CD4-positive, alpha-beta T cell treated with Interleukin-2 at 100 ng/mL for 4 hours (primary cell): ENCODE results near the gene GNA12.
"Not testable (repeated sequence)": the region's sequence is repeated elsewhere in the genome, so short reads cannot be mapped to it uniquely, and the experiment has no call there.

ENCODE experiments used
- DNase-seq: peaks from one replicate; pipeline ENCODE4 v3.0.0-alpha.2; 2020; ENCODE audit warnings: low spot score

Gene GNA12

DNA sequence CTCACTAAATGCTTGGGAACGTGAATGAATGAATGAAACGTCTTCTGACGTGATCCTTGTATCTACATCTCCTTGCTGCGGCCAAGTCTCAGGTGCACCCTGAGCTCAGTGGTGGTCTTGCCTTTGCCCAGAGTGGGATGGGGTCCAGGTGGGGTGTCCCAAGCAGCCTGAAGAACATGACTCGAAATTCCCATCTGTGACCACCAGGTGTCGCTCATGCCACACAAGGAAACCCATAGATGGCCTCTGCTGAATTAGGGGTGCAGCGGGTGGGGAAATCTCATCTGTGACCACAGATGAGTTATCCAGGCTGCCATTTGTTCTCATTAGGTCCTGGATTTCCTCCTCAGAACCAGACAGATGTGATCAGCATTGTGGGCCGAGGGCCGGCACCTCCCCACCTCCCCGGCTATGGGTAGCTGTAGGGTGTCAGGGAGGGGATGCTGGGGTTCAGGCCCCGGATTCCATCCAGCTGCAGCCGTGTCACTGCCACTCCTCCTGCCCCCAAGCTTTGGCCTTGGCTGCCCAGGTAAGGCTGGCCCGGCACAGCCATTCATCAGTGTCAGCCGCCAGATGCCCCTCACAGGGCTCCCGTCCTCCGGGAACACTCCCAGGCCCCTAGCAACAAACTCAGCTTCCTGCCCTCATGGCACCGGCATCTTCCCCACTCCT is 21.0 kb upstream of the GNA12 start:
- peak; percentile 75 for DNase-seq

DNA sequence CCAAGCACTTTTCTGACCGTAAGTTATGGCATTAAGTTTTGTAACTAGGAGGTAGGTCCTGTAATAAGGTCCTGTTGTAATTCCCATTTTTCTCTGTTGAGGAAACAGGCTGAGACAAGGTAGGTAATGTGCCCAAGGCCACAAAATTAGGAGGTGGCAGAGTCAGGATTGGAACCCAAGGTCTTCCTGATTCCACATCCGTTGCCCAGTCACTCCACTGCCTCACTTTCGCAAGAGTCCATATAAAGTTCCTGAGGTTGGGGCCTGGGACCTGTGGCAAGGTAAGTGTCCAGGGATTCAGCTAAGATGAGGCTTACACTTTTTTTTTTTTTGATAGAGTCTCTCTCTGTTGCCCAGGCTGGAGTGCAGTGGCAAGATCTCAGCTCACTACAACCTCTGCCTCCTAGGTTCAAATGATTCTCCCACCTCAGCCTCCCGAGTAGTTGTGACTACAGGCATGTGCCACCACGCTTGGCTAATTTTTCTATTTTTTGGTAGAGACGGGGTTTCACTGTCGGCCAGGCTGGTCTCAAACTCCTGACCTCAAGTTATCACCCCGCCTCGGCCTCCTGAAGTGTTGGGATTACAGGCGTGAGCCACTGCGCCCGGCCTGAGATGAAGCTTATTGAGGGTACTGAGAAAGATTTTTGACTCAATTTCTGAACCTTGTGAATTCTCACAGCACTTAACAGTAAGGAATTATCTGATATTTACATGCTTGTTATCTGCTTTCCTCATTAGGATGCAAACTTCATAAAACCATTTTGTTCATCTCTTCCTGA is 20.3 kb upstream of the GNA12 start:
- DNase-seq, result no peak

DNA sequence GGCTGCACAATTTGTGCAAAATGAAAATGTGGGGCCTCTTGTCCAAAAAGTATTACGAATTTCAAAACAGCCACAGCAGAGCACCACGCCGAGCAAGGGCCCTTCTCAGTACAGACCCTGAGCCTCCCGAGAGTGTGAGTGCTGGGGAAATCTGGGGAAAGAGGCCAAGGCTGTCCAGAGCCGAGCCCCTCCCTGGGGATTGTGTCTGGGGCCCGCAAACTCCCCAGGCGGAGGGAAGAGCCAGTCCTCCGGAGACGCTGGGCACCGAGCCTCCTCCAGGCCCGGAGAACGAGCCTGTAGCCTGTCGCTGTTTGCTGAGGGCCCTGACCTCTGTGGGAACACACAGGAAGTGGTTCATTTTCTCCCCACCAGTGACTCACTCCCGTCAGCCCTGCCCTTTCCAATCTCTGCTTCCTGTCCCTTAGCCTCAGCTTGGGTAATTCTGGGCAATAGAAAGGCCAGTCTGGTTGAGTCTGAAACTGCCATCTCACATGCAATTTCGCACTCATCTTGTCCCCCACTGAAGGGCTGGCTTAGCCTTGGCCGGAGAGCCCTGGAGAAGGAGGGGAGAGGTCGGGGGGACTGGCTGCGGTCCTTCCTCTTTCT is 19.5 kb upstream of the GNA12 start:
- peak; percentile 80 for DNase-seq

DNA sequence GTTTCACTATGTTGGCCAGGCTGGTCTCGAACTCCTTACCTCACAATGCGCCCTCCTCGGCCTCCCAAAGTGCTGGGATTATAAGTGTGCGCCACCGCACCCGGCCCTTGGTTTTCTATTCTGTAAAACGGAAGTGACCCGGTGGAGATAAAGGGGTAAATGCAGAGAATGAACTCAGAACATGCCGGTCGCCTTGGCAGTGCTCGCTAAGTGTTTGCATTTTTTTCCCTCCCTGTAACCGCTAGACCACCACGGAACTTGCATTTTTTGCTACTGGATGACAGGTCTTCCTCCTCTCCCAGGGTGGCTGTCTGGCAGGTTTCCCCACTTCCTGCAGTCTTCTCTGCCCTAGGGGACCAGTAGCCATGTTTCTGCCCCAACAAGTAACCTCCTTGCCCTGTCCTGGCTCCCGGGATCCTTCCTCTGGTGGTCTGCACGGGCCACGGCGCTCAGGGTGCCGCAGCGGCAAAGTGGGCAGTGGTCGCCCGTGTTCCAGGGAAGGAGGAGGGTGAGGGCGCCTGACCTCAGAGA is 18.8 kb upstream of the GNA12 start:
- DNase-seq, result peak; percentile 10

DNA sequence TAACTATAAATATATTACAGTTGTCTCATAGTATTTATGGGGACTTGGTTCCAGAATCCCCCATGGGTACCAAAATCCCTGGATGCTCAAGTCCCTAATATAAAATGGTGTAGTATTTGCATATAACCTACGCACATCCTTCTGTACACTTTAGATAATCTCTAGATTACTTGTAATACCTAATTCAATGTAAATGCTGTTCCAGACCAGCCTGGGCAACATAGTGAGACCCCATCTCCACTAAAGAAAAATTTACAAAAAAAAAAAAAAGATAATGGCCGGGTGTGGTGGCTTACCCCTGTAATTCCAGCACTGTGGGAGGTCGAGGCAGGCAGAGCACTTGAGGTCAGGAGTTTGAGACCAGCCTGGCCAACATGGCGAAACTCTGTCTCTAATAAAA is 17.4 kb upstream of the GNA12 start:
- no peak for DNase-seq

DNA sequence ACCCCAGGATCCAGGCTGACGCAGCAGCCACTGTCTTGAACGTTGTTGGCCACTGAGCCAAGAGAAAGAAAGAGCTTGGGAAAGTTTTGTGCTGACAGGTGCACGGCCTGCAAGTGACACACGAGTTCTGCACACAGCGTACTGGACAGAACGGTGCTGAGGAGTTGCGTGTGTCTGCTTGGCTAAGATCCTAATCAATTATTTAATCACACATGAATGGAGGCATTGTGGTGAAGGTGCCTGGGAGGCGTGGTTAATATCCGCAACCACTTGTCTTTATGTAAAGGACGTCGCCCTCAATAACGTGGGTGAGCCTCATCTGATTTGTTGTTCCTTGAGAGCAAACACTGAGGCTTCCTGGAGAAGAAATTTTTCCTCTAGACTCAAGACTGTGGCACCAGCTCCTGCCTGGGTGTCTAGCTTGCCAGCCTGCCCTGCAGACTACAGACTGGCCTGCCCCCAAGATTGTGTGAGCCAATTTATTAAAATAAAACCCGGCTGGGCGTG is 16.6 kb upstream of the GNA12 start:
- no peak for DNase-seq

DNA sequence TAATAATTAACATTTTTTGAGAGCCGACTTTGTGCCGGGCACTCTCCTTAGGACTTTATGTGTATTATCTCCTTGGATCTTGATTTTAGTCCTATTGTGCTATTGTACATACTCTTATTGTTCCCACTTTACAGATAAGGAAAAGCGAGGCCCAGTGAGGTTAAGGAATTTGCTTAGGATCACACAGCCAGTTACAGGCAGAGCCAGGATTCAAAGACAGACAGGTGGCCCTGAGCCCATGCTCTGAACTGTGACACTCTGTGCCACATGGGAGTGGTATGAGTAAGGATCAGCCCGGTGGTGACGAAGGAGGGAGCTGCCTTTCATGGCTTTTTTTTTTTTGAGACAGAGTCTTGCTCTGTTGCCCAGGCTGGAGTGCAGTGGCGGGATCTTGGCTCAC is 15.8 kb upstream of the GNA12 start:
- no peak for DNase-seq

DNA sequence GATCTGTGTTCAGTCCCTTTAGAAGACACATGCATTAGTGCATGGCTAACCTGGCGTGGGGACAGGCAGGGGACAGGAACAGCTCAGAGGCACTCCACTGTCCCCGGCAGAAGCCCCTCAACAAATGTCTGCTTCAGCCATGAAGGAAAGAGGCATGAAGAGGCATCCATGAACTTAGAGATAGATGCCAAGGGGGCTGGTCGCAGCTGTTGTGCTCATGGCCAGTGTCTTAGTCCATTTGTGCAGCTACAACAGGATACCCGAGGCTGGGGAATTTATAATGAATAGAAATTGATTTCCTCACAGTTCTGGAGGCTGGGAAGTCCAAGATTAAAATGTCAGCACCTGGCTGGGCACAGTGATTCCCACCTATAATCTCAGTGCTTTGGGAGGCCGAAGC is 14.5 kb upstream of the GNA12 start:
- no peak for DNase-seq

DNA sequence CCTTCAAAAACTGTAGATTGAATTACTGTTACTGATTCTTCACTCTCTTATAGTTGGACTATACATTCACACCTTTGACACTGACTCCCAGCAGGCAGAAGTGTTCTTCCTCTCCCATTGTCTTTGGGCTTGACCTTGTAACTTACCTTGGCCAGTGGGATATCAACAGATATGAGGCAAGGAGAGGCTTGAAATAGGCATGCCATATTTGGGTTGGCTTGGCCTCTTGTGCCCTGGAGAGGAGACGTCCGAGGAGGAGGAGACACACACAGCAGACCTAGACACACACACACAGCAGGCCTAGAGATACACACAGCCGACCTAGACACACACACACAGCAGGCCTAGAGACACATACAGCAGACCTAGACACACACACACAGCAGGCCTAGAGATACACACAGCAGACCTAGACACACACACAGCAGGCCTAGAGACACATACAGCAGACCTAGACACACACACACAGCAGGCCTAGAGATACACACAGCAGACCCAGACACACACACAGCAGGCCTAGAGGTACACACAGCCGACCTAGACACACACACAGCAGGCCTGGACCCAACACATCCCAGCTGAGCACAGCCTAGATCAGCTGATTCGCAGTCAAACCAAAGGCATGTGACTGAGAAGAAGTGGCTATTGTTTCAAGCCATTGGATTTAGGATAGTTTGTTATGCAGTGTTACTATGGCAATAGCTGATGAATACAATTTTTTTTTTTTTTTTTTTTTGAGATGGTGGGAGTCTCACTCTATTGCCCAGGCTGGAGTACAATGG is 12.5 kb upstream of the GNA12 start:
- DNase-seq, result no peak

DNA sequence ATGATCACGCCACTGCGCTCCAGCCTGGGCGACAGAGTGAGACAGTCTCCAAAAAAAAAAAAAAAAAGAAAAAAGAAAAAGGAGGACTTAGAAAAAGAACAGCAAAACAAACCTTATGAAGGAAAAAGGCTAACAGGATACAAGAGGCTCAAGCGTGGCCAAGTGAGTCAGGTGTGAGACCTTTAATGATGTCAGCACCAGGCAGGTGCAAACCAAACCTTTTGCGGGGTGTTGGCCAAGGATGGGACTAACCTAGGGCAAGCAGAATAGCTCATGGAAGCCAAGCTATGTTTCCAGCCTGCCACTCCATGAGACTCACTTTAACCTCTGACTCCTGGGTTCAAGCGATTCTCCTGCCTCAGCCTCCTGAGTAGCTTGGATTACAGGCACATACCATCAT is 11.3 kb upstream of the GNA12 start:
- DNase-seq, result no peak

DNA sequence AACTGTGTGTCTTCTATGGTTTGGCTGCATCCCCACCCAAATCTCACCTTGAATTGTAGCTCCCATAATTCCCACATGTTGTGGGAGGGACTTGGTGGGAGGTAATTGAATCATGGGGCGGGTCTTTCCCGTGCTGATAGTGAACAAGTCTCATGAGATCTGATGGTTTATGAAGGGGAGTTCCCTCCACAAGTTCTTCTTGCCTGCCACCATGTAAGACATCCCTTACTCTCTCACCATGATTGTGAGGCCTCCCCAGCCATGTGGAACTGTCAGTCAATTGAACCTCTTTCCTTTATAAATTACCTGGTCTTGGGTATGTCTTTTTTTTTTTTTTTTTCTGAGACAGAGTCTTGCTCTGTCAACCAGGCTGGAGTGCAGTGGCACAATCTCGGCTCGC is 9.4 kb upstream of the GNA12 start:
- not testable (repeated sequence) for DNase-seq

DNA sequence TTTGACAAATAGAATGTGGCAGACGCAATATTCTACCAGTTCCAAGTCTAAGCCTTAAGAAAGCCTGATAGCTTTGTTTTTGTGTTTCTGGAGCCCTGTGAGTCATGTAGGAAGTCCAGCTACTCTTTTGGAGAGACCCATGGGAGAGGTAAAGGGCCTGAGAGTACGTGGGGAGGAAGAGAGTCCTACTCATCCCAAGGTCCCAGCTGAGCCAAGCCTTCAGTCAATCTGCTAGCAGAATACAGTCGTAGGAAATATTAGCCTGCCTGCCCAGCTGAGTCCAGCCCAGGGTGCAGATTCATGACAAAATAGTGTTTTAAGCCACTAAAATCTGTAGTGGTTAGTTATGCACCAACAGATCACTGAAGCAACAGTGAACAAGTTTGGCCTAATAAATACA is 9.0 kb upstream of the GNA12 start:
- DNase-seq, result no peak

DNA sequence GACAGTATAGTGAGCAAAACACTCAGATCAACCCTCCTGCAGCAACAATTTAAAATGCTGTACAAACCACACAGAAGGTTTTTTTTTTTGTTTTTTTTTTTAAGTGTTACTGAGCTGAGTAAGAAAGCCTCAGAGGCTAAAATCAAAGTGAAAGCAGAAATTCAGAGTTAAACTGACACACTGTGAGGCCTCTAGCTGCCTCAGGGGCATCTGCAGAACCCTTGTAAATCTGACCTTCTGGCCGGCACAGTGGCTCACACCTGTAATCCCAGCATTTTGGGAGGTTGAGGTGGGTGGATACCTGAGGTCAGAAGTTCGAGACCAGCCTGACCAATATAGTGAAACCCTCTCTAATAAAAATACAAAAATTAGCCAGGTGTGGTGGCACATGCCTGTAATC is 7.4 kb upstream of the GNA12 start:
- peak; percentile 17 for DNase-seq

DNA sequence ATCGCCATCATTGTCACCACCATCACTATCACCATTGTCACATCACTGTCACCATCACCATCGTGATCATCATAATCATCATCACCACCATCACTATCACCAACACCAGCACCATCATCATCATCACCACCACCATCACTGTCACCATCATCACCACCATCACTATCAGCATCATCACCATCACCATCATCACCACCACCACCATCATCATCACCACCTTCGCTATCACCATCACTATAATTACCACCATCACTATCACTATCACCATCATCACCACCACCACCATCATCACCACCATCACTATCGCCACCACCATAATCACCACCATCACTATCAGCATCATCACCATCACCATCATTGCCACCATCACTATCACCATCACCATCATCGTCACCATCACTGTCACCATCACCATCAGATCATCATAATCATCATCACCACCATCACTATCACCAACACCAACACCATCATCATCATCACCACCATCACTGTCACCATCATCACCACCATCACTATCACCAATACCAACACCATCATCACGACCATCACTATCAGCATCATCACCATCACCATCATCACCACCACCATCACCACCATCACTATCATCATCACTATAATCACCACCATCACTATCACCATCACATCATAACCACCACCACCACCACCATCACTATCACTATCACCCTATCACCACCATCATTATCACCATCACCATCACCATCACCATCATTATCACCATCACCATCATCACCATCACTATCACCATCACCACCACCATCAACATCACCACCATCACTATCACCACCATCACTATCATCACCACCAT is 6.0 kb upstream of the GNA12 start:
- DNase-seq, result no peak

DNA sequence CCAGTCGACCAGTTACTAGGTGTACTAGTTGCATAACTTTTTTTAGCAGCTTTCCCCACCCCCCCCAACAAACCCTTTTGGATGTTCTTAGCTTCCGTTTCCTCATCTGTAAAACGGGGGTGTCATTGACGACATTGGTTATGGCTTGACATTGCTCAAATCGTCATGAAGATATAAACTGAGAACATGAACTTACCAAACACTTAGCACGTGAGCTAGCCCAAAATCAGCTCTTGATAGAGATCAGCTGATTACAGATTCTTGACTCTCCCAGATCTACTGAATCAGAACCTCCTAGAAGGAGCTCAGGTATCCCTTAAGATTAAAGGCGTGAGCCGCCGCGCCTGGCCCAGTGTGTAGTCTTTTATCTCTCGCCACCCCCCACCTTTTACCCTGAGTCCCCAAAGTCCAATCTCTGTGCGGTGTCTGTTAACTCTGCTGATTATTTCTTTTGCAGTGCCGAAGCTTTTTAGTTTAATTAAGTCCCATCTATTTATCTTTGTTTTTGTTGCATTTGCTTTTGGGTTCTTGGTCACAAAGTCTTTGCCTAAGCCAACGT is 1.0 kb upstream of the GNA12 start:
- DNase-seq, result no peak

DNA sequence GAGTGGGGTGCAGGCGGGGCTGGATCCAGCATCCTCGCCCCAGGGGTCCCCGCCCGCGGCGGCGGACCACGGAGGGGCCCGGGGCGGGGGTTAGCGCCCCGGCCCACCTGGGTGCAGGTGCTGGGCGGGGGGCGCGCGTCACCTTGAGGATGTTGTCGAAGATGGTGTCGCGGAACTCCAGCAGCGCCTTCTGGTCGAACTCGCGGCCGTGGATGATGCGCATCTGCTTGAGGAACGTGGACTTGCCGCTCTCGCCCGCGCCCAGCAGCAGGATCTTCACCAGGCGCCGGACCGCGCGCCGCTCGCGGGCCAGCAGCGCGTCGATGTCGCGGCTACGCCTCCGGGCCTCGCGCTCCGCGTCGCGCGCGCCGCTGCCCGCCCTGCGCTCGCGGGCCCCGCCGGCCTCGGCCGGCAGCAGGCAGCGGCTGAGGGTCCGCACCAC is 376 bp downstream of the GNA12 start:
- DNase-seq, result peak; percentile 20

DNA sequence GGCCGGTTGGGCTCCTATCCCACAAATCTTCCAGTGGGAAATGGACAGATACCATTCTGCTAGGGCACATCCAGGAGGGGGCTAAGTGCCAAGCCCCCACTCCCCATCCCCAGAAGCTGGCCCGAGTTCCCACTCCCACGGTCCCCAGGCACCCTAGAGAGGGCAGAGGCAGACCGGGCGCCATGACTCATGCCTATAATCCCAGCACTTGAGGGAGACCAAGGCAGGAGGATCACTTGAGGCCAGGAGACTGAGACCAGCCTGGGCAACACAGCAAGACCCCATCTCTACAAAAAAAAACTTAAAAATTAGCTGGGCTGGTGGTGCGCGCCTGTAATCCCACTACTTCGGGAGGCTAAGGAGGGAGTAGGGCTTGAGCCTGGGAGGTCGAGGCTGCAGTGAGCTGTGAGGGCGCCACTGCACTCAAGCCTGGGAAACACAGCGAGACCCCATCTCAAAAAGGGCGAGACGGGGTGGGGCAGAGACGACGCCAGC is 870 bp downstream of the GNA12 start:
- DNase-seq, result no peak

DNA sequence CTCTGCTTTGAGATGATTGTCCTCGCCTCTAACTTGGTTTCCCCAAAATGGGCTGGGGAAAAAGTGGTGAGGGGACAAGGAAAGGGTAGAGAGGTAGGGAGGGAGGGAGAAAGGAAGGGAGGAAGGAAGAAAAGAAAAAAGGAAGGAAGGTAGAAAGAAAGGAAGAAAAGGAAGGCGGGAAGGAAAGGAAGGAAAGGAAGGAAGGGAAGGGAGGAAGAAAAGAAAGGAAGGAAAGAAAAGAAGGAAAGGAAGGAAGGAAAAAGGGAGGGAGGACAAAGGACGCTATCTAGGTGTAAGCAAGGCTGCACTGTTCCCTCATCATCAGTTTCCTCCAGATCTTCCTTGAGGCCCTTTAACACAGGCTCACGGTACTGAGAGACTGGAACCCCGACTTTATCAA is 2.2 kb downstream of the GNA12 start:
- no peak for DNase-seq

DNA sequence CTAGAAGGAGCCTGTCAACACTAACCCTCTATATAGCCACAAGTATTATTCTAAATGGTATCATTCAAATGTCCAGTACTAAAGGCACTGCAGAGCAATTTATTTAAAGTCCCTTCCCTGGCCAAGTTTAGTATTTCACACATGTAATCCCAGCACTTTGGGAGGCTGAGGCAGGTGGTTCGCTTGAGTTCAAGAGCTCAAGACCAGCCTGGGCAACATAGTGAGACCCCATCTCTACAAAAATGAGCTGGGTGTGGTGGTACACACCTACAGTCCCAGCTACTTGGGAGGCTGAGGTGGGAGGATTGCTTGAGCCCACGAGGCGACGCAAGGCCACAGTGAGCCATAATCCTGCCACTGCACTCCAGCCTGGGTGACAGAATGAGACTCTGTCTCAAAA is 3.6 kb downstream of the GNA12 start:
- no peak for DNase-seq

DNA sequence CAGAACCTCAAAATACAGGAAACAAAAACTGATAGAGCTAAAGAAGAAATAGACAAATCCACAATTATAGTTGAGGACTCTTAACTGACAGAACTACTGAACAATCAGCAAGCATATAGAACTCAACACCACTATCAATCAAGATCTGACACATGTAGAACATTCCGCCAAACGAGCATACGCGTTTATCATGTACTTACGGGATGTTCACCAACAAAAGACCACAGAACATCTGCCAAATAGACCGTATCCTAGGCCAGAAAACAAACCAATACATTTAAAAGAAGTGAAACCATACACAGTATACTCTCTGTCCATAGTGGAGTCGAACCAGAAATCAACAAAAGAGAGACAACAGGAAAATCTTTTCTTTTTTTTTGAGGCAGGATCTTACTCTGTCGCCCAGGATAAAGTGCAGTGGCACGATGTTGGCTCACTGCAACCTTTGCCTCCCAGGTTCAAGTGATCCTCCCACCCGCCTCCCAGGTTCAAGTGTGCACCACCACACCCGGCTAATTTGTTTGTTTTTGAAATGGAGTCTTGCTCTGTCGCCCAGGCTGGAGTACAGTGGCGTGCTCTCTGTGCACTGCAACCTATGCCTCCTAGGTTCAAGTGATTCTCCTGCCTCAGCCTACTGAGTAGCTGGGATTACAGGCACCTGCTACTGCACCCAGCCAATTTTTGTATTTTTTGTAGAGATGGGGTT is 5.1 kb downstream of the GNA12 start:
- no peak for DNase-seq
